ENCODE measurements around the gene FAM3C. TPM values are rescaled to one million over a fixed set of nuclear protein-coding genes. Genes with fewer than 3 reads are reported as not detected.

FAM3C gene
- total and polyA plus RNA-seq, 2 experiments from 2014 or later: 33.9 to 60.3 TPM

DNA sequence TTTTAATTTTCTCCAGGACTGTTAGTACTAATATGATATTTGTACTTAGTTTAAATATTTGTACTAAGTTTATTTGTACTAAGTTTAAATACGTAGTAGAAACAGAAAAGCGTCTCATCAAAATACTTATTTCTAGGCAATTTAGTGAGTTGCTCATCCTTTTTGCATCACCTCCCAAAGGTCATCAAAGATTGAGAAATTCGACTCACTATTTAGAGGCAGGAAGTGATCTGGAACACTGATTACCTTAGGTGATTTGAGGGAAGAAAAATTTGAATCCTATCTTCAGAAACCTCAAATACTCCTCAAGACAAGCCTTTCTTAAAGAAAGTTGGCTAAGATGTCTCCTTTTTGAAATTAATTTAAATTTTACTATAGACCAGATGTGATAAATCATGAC, 52.8 kb downstream of the FAM3C start:
- no peak overlapping the region for H3K4me3 ChIP-seq
- no peak overlapping the region for H3K27ac ChIP-seq (ENCODE audit: low read depth)
- H3K4me2 ChIP-seq: no peak overlapping the region
- H3K79me2 ChIP-seq (replicated peaks; ENCODE audit: insufficient read depth): no peaks in the 10 kb centered on the region
- no peaks in the 10 kb centered on the region for H4K20me1 ChIP-seq (replicated peaks; ENCODE audit: insufficient read depth)
- H3K27ac Mint-ChIP-seq: no peak overlapping the region
- H3K36me3 ChIP-seq (ENCODE audit: insufficient read depth): no peaks in the 10 kb centered on the region; the same call in 1 of the 2 replicates
- H3K27me3 ChIP-seq (ENCODE audit: insufficient read depth): no peaks in the 10 kb centered on the region
- ATAC-seq (no peak), DNase-seq (ENCODE audit: low spot score) (no peak)
- H3K4me1 ChIP-seq (ENCODE audit: insufficient read depth): no peaks in the 10 kb centered on the region
- H3K36me3 Mint-ChIP-seq (ENCODE audit: low read depth): peaks cover 7% of the 10 kb centered on the region; the same call in 2 of the 3 replicates
- H3F3A ChIP-seq (replicated peaks; ENCODE audit: low read depth): no peaks in the 10 kb centered on the region
- no peaks in the 10 kb centered on the region for H3K9me2 ChIP-seq (ENCODE audit: insufficient read depth)
- no peak overlapping the region for H3K4me3 Mint-ChIP-seq
- no peaks in the 10 kb centered on the region for H3K4me1 Mint-ChIP-seq
- no peaks in the 10 kb centered on the region for H3K9me3 Mint-ChIP-seq
- TF ChIP-seq, protein P1, sequence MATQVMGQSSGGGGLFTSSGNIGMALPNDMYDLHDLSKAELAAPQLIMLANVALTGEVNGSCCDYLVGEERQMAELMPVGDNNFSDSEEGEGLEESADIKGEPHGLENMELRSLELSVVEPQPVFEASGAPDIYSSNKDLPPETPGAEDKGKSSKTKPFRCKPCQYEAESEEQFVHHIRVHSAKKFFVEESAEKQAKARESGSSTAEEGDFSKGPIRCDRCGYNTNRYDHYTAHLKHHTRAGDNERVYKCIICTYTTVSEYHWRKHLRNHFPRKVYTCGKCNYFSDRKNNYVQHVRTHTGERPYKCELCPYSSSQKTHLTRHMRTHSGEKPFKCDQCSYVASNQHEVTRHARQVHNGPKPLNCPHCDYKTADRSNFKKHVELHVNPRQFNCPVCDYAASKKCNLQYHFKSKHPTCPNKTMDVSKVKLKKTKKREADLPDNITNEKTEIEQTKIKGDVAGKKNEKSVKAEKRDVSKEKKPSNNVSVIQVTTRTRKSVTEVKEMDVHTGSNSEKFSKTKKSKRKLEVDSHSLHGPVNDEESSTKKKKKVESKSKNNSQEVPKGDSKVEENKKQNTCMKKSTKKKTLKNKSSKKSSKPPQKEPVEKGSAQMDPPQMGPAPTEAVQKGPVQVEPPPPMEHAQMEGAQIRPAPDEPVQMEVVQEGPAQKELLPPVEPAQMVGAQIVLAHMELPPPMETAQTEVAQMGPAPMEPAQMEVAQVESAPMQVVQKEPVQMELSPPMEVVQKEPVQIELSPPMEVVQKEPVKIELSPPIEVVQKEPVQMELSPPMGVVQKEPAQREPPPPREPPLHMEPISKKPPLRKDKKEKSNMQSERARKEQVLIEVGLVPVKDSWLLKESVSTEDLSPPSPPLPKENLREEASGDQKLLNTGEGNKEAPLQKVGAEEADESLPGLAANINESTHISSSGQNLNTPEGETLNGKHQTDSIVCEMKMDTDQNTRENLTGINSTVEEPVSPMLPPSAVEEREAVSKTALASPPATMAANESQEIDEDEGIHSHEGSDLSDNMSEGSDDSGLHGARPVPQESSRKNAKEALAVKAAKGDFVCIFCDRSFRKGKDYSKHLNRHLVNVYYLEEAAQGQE (IDR thresholded peaks at IDR 0.05; ENCODE audit: unreplicated experiment): no peak
- TF ChIP-seq NANOG (IDR thresholded peaks at IDR 0.05; ENCODE audit: borderline replicate concordance) (no peak), CREB1 (CRISPR knock-in tag; IDR thresholded peaks at IDR 0.05; ENCODE audit: low read depth) (no peak), POLR2AphosphoS5 (IDR thresholded peaks at IDR 0.05; ENCODE audit: low read depth) (no peak), STAT1 (IDR thresholded peaks at IDR 0.05; ENCODE audit: unreplicated experiment) (no peak)
- H3K27me3 Mint-ChIP-seq (ENCODE audit: insufficient read depth, low read depth, poor library complexity): no peaks in the 10 kb centered on the region
- no peak overlapping the region for H2AFZ ChIP-seq

DNA sequence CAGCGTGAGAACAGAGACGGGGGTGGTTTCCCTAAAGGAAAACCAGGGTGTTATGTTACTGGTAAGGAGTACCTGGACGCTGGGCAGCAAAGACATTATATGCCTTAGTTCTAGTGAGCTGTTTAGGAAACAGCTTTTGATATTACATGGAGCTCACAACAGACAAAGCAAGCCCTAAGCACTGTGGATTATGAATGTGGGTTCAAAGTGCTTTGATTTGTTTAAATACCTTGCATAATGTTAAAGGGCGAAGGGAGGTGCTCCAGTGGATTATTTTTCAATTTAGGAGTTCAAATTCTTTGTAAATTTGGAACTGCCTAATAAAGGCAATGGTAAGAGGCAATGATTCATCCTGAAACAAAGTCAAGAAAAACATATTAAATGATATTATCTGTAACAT, 53.5 kb downstream of the FAM3C start:
- Histone ChIP-seq H3K27me3 (ENCODE audit: insufficient read depth) (no peaks in the 10 kb centered on the region), H4K20me1 (replicated peaks; ENCODE audit: insufficient read depth) (no peaks in the 10 kb centered on the region), H3K9me2 (ENCODE audit: insufficient read depth) (no peaks in the 10 kb centered on the region), H3K4me3 (no peak overlapping the region), H3K4me1 (ENCODE audit: insufficient read depth) (no peaks in the 10 kb centered on the region), H3F3A (replicated peaks; ENCODE audit: low read depth) (no peaks in the 10 kb centered on the region), H3K4me2 (no peak overlapping the region), H3K36me3 (ENCODE audit: insufficient read depth) (no peaks in the 10 kb centered on the region; the same call in 1 of the 2 replicates), H2AFZ (no peak overlapping the region), H3K79me2 (replicated peaks; ENCODE audit: insufficient read depth) (no peaks in the 10 kb centered on the region), H3K27ac (ENCODE audit: low read depth) (no peak overlapping the region)
- H3K9me3 Mint-ChIP-seq: no peaks in the 10 kb centered on the region
- DNase-seq (ENCODE audit: low spot score) (no peak), ATAC-seq (no peak)
- H3K27me3 Mint-ChIP-seq (ENCODE audit: insufficient read depth, low read depth, poor library complexity): no peaks in the 10 kb centered on the region
- peaks cover 7% of the 10 kb centered on the region; the same call in 2 of the 3 replicates for H3K36me3 Mint-ChIP-seq (ENCODE audit: low read depth)
- no peak overlapping the region for H3K4me3 Mint-ChIP-seq
- H3K4me1 Mint-ChIP-seq: no peaks in the 10 kb centered on the region
- no peak overlapping the region for H3K27ac Mint-ChIP-seq
- TF ChIP-seq, protein P1 (IDR thresholded peaks at IDR 0.05; ENCODE audit: unreplicated experiment): no peak
- TF ChIP-seq POLR2AphosphoS5 (IDR thresholded peaks at IDR 0.05; ENCODE audit: low read depth) (no peak), STAT1 (IDR thresholded peaks at IDR 0.05; ENCODE audit: unreplicated experiment) (no peak), ZNF114 (CRISPR knock-in tag; IDR thresholded peaks at IDR 0.05) (no peak), ZNF331 (CRISPR knock-in tag; IDR thresholded peaks at IDR 0.05; ENCODE audit: low read depth) (no peak), CREB1 (CRISPR knock-in tag; IDR thresholded peaks at IDR 0.05; ENCODE audit: low read depth) (no peak)
- TF ChIP-seq, protein P2, sequence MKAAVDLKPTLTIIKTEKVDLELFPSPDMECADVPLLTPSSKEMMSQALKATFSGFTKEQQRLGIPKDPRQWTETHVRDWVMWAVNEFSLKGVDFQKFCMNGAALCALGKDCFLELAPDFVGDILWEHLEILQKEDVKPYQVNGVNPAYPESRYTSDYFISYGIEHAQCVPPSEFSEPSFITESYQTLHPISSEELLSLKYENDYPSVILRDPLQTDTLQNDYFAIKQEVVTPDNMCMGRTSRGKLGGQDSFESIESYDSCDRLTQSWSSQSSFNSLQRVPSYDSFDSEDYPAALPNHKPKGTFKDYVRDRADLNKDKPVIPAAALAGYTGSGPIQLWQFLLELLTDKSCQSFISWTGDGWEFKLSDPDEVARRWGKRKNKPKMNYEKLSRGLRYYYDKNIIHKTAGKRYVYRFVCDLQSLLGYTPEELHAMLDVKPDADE (IDR thresholded peaks at IDR 0.05): no peak
- TF ChIP-seq, protein P3, sequence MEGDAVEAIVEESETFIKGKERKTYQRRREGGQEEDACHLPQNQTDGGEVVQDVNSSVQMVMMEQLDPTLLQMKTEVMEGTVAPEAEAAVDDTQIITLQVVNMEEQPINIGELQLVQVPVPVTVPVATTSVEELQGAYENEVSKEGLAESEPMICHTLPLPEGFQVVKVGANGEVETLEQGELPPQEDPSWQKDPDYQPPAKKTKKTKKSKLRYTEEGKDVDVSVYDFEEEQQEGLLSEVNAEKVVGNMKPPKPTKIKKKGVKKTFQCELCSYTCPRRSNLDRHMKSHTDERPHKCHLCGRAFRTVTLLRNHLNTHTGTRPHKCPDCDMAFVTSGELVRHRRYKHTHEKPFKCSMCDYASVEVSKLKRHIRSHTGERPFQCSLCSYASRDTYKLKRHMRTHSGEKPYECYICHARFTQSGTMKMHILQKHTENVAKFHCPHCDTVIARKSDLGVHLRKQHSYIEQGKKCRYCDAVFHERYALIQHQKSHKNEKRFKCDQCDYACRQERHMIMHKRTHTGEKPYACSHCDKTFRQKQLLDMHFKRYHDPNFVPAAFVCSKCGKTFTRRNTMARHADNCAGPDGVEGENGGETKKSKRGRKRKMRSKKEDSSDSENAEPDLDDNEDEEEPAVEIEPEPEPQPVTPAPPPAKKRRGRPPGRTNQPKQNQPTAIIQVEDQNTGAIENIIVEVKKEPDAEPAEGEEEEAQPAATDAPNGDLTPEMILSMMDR (conservative IDR thresholded peaks at IDR 0.05; ENCODE audit: low read depth in 2 of 2): no peak

Data from GM23338 (cell line).